GM21825 (cell line): ENCODE results near the gene OR52N2.

Experiments
- ATAC-seq: cut with Tn5 transposase; IDR thresholded peaks from one replicate; pipeline ENCODE4 v1.9.1; 2021; ENCODE audit warnings: mild to moderate bottlenecking, moderate library complexity; ENCODE audit not compliant: unreplicated experiment

Gene OR52N2

GRCh38 chr11:5808500-5809121 lies at the start of gene OR52N2:
OR52N2 (plus strand) TSS chr11:5808924; CDS start chr11:5820336, 11,412 bp downstream.
- peak; percentile 85 for ATAC-seq

- no peak for ATAC-seq
Measured at GRCh38 chr11:5767056-5767455, 41.7 kb upstream of the OR52N2 start.

GRCh38 chr11:5783255-5783654 lies 25.5 kb upstream of the OR52N2 start, which contains the start of gene OR52N5:
OR52N5 (minus strand) TSS chr11:5783355; CDS start chr11:5778634, 4,721 bp downstream.
- no peak for ATAC-seq

GRCh38 chr11:5791165-5791564 lies 17.6 kb upstream of the OR52N2 start, which contains the start of gene OR52N1:
OR52N1 (minus strand) TSS chr11:5791265; CDS start chr11:5788816, 2,449 bp downstream.
- ATAC-seq = no peak

- no peak for ATAC-seq
Measured at GRCh38 chr11:5796541-5796940, 12.2 kb upstream of the OR52N2 start.

GRCh38 chr11:5803982-5804381 lies 4.7 kb upstream of the OR52N2 start:
- ATAC-seq = no peak

GRCh38 chr11:5807580-5807979 lies 1.1 kb upstream of the OR52N2 start:
- no peak for ATAC-seq

- peak; percentile 25 for ATAC-seq
Measured at GRCh38 chr11:5809122-5809519, 397 bp downstream of the OR52N2 start.

- ATAC-seq = no peak
Measured at GRCh38 chr11:5809905-5810795, 1.4 kb downstream of the OR52N2 start.

GRCh38 chr11:5815534-5815933 lies 6.8 kb downstream of the OR52N2 start:
- ATAC-seq = no peak

- peak; percentile 43 for ATAC-seq
Measured at GRCh38 chr11:5818245-5818886, 9.6 kb downstream of the OR52N2 start.

GRCh38 chr11:5831196-5831829 lies 22.6 kb downstream of the OR52N2 start:
- ATAC-seq = no peak

GRCh38 chr11:5833446-5833845 lies 24.7 kb downstream of the OR52N2 start:
- no peak for ATAC-seq

GRCh38 chr11:5837695-5838094 lies 29.0 kb downstream of the OR52N2 start:
- ATAC-seq = no peak

- ATAC-seq = no peak
Measured at GRCh38 chr11:5841797-5842196, 33.1 kb downstream of the OR52N2 start, which contains the start of gene OR52E6. OR52E6 (minus strand) TSS chr11:5841897; CDS start chr11:5841897, 0 bp downstream.

GRCh38 chr11:5846701-5847100 lies 38.0 kb downstream of the OR52N2 start:
- ATAC-seq = no peak

- ATAC-seq = no peak
Measured at GRCh38 chr11:5847711-5848110, 39.0 kb downstream of the OR52N2 start.

- ATAC-seq = no peak
Measured at GRCh38 chr11:5851002-5851401, 42.3 kb downstream of the OR52N2 start.

- no peak for ATAC-seq
Measured at GRCh38 chr11:5857590-5857989, 48.9 kb downstream of the OR52N2 start, which contains the start of gene OR52E8. OR52E8 (minus strand) TSS chr11:5857690; CDS start chr11:5857690, 0 bp downstream.

- ATAC-seq = no peak
Measured at GRCh38 chr11:5865826-5866225, 57.1 kb downstream of the OR52N2 start.
